A549 (cell line): Measurements from ENCODE around the gene PPOX. TPM values are rescaled to one million over a fixed set of nuclear protein-coding genes. Genes with fewer than 3 reads are reported as not detected.

ENCODE experiments used
- ATAC-seq, 2 experiments: fragments of 200-7000 bp in 1 of 2; fragments of >200 bp in 1 of 2; cut with Nextera tagmentation in 1 of 2; cut with Tn5 transposase in 1 of 2; 3 replicates each; pipeline versions ENCODE4 v1.8.0 to v1.9.1; 2018 to 2020; ENCODE audit warnings: mild to moderate bottlenecking in 1 of 2, moderate library complexity in 1 of 2
- CTCF ChIA-PET: fragments of 300-600 bp; sonication (Branson Sonifier 250); formaldehyde crosslinking; extraction: SDS; loops from one replicate; lab custom pipeline; 2021; ENCODE audit warnings: antibody characterized with exemption, inconsistent platforms; lab: Yijun Ruan, JAX
- POLR2A ChIA-PET: fragments of 350-600 bp; formaldehyde crosslinking; extraction: SDS; loops from one replicate; lab custom pipeline; 2021; ENCODE audit warnings: antibody characterized with exemption, inconsistent platforms; lab: Yijun Ruan, JAX
- DNase-seq, 2 experiments: peaks; one replicate each; pipeline versions ENCODE4 v3.0.0 to v3.0.0-alpha.2; 2011 to 2016; ENCODE audit warnings: low read depth in 1 of 2, low spot score in 1 of 2
- FAIRE-seq: peaks from 2 replicates; lab custom pipeline; 2011; peaks lifted over from hg19 to GRCh38; lab: Jason Lieb, UNC
- H3K27ac ChIP-seq, 2 experiments: fragments of >200 bp; sonication (Bioruptor Twin); formaldehyde crosslinking; 3 replicates each; pipeline ENCODE4 v1.5.1; 2016 to 2017
- H3K4me1 ChIP-seq: fragments of >200 bp; sonication (Bioruptor Twin); formaldehyde crosslinking; 3 replicates; pipeline ENCODE4 v1.6.1; 2016
- H3K4me2 ChIP-seq: fragments of >200 bp; sonication (Bioruptor Twin); formaldehyde crosslinking; 3 replicates; pipeline ENCODE4 v1.6.1; 2016
- H3K4me3 ChIP-seq: fragments of >200 bp; sonication (Bioruptor Twin); formaldehyde crosslinking; 3 replicates; pipeline ENCODE4 v1.5.1; 2016
- H3K9me3 ChIP-seq: fragments of >200 bp; sonication (Bioruptor Twin); formaldehyde crosslinking; 3 replicates; pipeline ENCODE4 v1.6.1; 2016
- CBX8 ChIP-seq: fragments of 200-600 bp; sonication (generic); IDR thresholded peaks from 2 replicates; pipeline ENCODE4 v1.6.1; 2016
- CEBPB ChIP-seq, 2 experiments: fragments of >200 bp in 1 of 2; sonication (Bioruptor Twin) in 1 of 2; formaldehyde crosslinking in 1 of 2; IDR thresholded peaks; 2 replicates each; pipeline ENCODE4 v1.6.1; 2012 to 2016
- EHF ChIP-seq: fragments of 250-450 bp; sonication (Bioruptor Pico); IDR thresholded peaks from 2 replicates; pipeline ENCODE4 v1.5.0; 2020; ENCODE audit warnings: mild to moderate bottlenecking
- EHMT2 ChIP-seq: fragments of 200-600 bp; sonication (generic); IDR thresholded peaks from 2 replicates; pipeline ENCODE4 v1.6.1; 2016; ENCODE audit warnings: antibody characterized with exemption, low read depth, mild to moderate bottlenecking, moderate library complexity
- EP300 ChIP-seq, 2 experiments: fragments of >200 bp; sonication (Bioruptor Twin); formaldehyde crosslinking; IDR thresholded peaks; 2 replicates in 1 of 2; 3 replicates in 1 of 2; pipeline ENCODE4 v1.6.1; 2016 to 2017
- FOSB ChIP-seq: fragments of 250-450 bp; sonication (Bioruptor Pico); IDR thresholded peaks from 2 replicates; pipeline ENCODE4 v1.5.0; 2020; ENCODE audit warnings: mild to moderate bottlenecking, moderate library complexity
- JUN ChIP-seq, 2 experiments: fragments of >200 bp; sonication (Bioruptor Twin); formaldehyde crosslinking; IDR thresholded peaks; 2 replicates in 1 of 2; 3 replicates in 1 of 2; pipeline ENCODE4 v1.6.1; 2016 to 2017
- MAFK ChIP-seq: fragments of 450-650 bp; IDR thresholded peaks from 2 replicates; pipeline ENCODE4 v1.6.1; 2014; ENCODE audit not compliant: partially characterized antibody
- MAZ ChIP-seq: fragments of 150-350 bp; IDR thresholded peaks from 2 replicates; pipeline ENCODE4 v1.6.1; 2014; ENCODE audit warnings: antibody characterized with exemption, low read depth, low read length, borderline replicate concordance
- NFE2L2 ChIP-seq: fragments of 150-350 bp; conservative IDR thresholded peaks from 2 replicates; pipeline ENCODE4 v1.6.1; 2014; ENCODE audit warnings: low read length
- PHF8 ChIP-seq: fragments of 200-600 bp; sonication (generic); IDR thresholded peaks from 2 replicates; pipeline ENCODE4 v1.6.1; 2016; ENCODE audit warnings: low read depth, mild to moderate bottlenecking, antibody characterized with exemption, moderate library complexity, borderline replicate concordance
- RAD21 ChIP-seq, 2 experiments: fragments of >200 bp in 1 of 2; sonication (Bioruptor Twin) in 1 of 2; formaldehyde crosslinking in 1 of 2; IDR thresholded peaks in 1 of 2; conservative IDR thresholded peaks in 1 of 2; 2 replicates in 1 of 2; 3 replicates in 1 of 2; pipeline ENCODE4 v1.6.1; 2012 to 2018; ENCODE audit warnings: inconsistent platforms in 1 of 2
- SREBF2 ChIP-seq: fragments of 450-650 bp; IDR thresholded peaks from 2 replicates; pipeline ENCODE4 v1.6.1; 2014; ENCODE audit warnings: mild to moderate bottlenecking, moderate library complexity
- TP53 ChIP-seq: fragments of 250-450 bp; sonication (Bioruptor Pico); IDR thresholded peaks from 2 replicates; pipeline ENCODE4 v1.5.0; 2021; ENCODE audit warnings: mild to moderate bottlenecking, moderate library complexity
- ZC3H11A ChIP-seq: fragments of 450-650 bp; IDR thresholded peaks from 2 replicates; pipeline ENCODE4 v1.6.1; 2014; ENCODE audit warnings: antibody characterized with exemption, mild to moderate bottlenecking
- ZSCAN20 ChIP-seq: fragments of 250-450 bp; sonication (Bioruptor Pico); IDR thresholded peaks from 2 replicates; pipeline ENCODE4 v1.8.0; 2022; ENCODE audit warnings: mild to moderate bottlenecking, moderate library complexity
- WGBS: methylation state at CpG from one replicate; pipeline ENCODE4 v1.1.6; 2017; ENCODE audit errors: missing lambda C conversion rate; 5-methylcytosine and 5-hydroxymethylcytosine counted together
- polyA plus RNA-seq, 4 experiments: library from polyadenylated mRNA; depleted of rRNA in 3 of 4; stranded (reverse); fragments of >200 nt; fragmentation: RNase III in 1 of 4; extraction: RNeasy Plus Mini Kit Qiagen cat#74134 plus additional on column Dnase treatment in 1 of 4; gene quantifications; 2 replicates in 3 of 4; 3 replicates in 1 of 4; pipeline ENCODE4 v1.2.3, GENCODE V29; 2011 to 2017
- TF ChIP-seq, protein P1 (sequence below): fragments of 250-450 bp; sonication (Bioruptor Pico); IDR thresholded peaks from 2 replicates; pipeline ENCODE4 v1.5.0; 2021; ENCODE audit warnings: mild to moderate bottlenecking, moderate library complexity, borderline replicate concordance
- TF ChIP-seq, protein P2 (sequence below): fragments of >200 bp; sonication (Bioruptor Twin); formaldehyde crosslinking; IDR thresholded peaks from 3 replicates; pipeline ENCODE4 v1.5.1; 2016

The PPOX gene
- polyA plus RNA-seq, 2 of the 4 experiments (the other 2 are of a cell fraction) = 13.8 to 14.1 TPM

DNA sequence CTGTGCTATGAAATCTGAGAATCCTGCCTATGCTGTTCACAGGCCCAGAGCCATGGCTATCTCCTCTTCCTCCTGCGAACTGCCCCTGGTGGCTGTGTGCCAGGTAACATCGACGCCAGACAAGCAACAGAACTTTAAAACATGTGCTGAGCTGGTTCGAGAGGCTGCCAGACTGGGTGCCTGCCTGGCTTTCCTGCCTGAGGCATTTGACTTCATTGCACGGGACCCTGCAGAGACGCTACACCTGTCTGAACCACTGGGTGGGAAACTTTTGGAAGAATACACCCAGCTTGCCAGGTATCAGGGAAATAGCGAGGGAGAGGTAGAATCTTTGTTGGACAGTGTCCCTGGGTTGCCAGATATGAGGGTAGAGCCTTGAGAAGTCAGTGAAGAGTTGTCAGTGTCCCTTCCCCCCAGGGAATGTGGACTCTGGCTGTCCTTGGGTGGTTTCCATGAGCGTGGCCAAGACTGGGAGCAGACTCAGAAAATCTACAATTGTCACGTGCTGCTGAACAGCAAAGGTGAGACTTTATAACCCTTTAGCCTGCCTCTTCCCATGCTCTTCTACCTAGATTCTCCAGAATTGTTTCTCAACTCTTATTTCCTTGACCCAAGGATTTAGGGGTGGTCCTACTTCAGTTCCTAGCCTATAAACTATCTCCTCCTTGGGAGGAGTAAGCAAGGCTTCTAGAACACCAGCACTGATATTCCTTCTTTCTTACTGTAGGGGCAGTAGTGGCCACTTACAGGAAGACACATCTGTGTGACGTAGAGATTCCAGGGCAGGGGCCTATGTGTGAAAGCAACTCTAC, 46.9 kb upstream of the PPOX start:
- Histone ChIP-seq H3K27ac (peak overlapping the region; percentile 87 to 97; a peak in 5 of 6 replicates), H3K4me2 (peak overlapping the region; percentile 91), H3K4me1 (peaks cover 42% of the 10 kb centered on the region), H3K9me3 (no peaks in the 10 kb centered on the region), H3K4me3 (peak overlapping the region; percentile 83; the same call in 2 of the 3 replicates)
- 69% methylated on average over 10 of the region's 10 CpGs for WGBS
- ChIA-PET CTCF (interaction anchor here (6.1 kb wide), 1 partner anchor 21 kb away, joined by 40 read pairs; the partner anchor contains the start of gene KLHDC9), POLR2A (no interaction called here)
- ATAC-seq (peak; percentile 77 to 81), DNase-seq (peak; percentile 85 to 89), FAIRE-seq (no peak)
- TF ChIP-seq RAD21 (conservative IDR thresholded peaks at IDR 0.05 in 1 of 2, IDR thresholded peaks at IDR 0.05 in 1 of 2) (0 out of 5 replicates have a peak, but pooled peaks of 1 of the 2 experiments have one; percentile 9), ZC3H11A (no peak), FOSB (peak; percentile 45; the same call in 1 of the 2 replicates), NFE2L2 (no peak), JUN (IDR thresholded peaks at IDR 0.05) (no peak; a peak in 1 of 5 replicates)
- TF ChIP-seq, protein P1, sequence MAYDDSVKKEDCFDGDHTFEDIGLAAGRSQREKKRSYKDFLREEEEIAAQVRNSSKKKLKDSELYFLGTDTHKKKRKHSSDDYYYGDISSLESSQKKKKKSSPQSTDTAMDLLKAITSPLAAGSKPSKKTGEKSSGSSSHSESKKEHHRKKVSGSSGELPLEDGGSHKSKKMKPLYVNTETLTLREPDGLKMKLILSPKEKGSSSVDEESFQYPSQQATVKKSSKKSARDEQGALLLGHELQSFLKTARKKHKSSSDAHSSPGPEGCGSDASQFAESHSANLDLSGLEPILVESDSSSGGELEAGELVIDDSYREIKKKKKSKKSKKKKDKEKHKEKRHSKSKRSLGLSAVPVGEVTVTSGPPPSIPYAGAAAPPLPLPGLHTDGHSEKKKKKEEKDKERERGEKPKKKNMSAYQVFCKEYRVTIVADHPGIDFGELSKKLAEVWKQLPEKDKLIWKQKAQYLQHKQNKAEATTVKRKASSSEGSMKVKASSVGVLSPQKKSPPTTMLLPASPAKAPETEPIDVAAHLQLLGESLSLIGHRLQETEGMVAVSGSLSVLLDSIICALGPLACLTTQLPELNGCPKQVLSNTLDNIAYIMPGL (CRISPR knock-in tag) = no peak
- TF ChIP-seq, protein P2, sequence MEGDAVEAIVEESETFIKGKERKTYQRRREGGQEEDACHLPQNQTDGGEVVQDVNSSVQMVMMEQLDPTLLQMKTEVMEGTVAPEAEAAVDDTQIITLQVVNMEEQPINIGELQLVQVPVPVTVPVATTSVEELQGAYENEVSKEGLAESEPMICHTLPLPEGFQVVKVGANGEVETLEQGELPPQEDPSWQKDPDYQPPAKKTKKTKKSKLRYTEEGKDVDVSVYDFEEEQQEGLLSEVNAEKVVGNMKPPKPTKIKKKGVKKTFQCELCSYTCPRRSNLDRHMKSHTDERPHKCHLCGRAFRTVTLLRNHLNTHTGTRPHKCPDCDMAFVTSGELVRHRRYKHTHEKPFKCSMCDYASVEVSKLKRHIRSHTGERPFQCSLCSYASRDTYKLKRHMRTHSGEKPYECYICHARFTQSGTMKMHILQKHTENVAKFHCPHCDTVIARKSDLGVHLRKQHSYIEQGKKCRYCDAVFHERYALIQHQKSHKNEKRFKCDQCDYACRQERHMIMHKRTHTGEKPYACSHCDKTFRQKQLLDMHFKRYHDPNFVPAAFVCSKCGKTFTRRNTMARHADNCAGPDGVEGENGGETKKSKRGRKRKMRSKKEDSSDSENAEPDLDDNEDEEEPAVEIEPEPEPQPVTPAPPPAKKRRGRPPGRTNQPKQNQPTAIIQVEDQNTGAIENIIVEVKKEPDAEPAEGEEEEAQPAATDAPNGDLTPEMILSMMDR = peak; percentile 23; the same call in 2 of the 3 replicates

DNA sequence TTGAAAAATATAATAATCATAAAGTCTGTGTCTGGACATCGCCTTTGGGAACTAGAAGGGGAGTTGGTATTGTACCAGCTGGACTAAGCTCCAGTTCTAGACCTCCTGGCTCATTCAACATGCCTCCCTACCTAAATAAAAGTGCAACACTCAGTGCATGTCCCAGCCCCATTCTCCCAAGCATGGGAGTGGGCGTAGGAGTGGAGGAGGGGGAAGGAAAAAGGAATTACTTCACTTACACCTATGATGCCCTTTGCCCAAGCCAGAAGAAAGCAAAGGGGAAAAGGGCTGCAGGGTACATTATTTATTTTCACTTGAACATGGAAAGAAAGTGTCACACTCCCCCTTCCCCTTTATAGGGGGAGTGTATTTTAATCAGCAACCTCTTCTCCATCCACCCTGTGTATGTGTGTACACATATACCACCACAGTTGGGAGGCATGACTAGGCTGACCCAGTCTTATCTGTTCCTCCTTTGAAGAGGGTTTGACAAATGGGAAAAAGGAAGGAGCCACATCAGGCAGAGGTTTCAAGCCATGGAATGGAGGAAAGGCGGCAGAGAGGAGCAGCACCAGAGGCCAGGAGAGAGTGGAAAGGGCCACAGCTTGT, 45.1 kb upstream of the PPOX start:
- DNase-seq (no peak), FAIRE-seq (no peak), ATAC-seq (no peak)
- 94% methylated on average over 3 of the region's 3 CpGs for WGBS
- Histone ChIP-seq H3K27ac (no peak overlapping the region), H3K4me3 (no peak overlapping the region), H3K4me1 (peaks cover 24% of the 10 kb centered on the region), H3K9me3 (no peaks in the 10 kb centered on the region), H3K4me2 (no peak overlapping the region)
- ChIA-PET CTCF (interaction anchor here (1.0 to 1.3 kb wide), 3 partner anchors 50 to 254 kb away, joined by 3 to 6 read pairs (median 3); no protein-coding TSS in a partner anchor), POLR2A (interaction anchor here (2.0 kb wide), 1 partner anchor 11 kb away, joined by 10 read pairs; the partner anchor contains the start of gene DEDD)
- no peak for TF ChIP-seq CBX8
- TF ChIP-seq MAFK = no peak
- no peak for TF ChIP-seq TP53 (CRISPR knock-in tag)
- no peak for TF ChIP-seq EHMT2
- TF ChIP-seq MAZ = no peak
- no peak for TF ChIP-seq PHF8
- TF ChIP-seq SREBF2 = no peak
- TF ChIP-seq EP300 (IDR thresholded peaks at IDR 0.05) = no peak
- TF ChIP-seq EHF (CRISPR knock-in tag) = no peak
- TF ChIP-seq CEBPB (IDR thresholded peaks at IDR 0.05) = no peak
- no peak for TF ChIP-seq ZC3H11A
- no peak for TF ChIP-seq ZSCAN20 (CRISPR knock-in tag)
